ENCODE data around the gene FCN1.

FCN1 gene

DNA sequence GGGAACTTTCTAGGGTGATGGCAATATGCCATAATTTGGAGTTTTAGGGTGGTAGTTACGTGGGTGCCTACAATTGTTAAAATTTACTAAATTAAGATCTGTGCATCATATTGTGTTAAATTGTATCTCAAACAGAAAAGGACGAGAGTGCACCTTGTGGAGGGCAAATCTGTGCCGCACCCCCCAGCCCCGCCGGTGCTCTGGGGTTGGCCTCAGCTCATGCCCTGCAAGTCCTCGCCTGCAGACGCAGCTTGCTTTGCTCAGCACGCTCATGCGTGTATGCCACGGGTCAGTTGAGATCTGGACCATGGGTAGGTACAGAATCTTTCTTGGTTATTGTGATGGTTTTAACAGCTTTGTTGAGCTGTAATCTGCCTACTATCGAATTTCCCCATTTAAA, 33.7 kb upstream of the FCN1 start:
- no peak for DNase-seq (ENCODE audit: low spot score)

DNA sequence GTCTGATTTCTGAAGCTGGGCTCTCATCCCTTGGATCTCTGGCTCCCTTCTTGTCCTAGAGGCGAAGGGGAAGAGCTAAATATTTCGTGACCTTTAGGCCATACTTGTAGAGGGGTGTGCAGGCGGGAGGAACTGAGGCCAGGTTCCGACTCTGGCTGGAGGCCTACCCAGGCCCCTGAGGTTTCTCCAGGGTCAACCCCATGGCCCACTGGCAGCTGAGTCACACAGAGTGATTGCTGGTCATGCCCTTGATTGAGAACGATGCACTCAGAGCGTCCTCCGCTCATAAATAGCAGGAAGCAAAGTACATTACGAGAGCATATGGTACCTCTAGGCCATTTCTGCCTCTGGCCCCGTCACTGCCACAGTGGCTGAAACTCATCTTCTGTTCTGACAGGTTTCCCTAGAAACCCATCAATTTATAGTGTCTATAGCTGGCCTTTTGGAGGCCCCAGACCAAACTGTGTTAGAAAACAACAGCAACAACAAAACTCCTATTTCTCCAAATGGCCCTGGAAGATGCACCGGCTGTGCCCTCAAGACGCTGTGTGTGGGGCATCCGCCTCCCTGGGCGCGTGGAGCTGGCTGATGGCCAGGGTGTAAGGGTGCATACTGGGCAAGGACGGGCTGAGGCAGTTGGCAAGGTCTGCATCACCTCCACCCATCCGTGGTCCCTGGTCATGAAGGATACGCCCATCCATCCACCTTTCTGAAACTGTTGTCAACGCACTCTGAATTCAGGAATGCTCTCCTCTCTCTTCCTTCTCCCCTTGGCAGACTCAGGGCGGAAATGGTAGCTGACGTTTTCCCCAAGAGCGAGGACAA, 32.9 kb upstream of the FCN1 start:
- DNase-seq (ENCODE audit: low spot score): no peak
- TF ChIP-seq, protein P1, sequence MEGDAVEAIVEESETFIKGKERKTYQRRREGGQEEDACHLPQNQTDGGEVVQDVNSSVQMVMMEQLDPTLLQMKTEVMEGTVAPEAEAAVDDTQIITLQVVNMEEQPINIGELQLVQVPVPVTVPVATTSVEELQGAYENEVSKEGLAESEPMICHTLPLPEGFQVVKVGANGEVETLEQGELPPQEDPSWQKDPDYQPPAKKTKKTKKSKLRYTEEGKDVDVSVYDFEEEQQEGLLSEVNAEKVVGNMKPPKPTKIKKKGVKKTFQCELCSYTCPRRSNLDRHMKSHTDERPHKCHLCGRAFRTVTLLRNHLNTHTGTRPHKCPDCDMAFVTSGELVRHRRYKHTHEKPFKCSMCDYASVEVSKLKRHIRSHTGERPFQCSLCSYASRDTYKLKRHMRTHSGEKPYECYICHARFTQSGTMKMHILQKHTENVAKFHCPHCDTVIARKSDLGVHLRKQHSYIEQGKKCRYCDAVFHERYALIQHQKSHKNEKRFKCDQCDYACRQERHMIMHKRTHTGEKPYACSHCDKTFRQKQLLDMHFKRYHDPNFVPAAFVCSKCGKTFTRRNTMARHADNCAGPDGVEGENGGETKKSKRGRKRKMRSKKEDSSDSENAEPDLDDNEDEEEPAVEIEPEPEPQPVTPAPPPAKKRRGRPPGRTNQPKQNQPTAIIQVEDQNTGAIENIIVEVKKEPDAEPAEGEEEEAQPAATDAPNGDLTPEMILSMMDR (IDR thresholded peaks at IDR 0.05; ENCODE audit: extremely low read depth, missing control alignments): no peak

More for the DNA sequence above, 33.7 kb upstream of the FCN1 start:
- TF ChIP-seq, protein P1 (IDR thresholded peaks at IDR 0.05; ENCODE audit: extremely low read depth, missing control alignments): no peak

DNA sequence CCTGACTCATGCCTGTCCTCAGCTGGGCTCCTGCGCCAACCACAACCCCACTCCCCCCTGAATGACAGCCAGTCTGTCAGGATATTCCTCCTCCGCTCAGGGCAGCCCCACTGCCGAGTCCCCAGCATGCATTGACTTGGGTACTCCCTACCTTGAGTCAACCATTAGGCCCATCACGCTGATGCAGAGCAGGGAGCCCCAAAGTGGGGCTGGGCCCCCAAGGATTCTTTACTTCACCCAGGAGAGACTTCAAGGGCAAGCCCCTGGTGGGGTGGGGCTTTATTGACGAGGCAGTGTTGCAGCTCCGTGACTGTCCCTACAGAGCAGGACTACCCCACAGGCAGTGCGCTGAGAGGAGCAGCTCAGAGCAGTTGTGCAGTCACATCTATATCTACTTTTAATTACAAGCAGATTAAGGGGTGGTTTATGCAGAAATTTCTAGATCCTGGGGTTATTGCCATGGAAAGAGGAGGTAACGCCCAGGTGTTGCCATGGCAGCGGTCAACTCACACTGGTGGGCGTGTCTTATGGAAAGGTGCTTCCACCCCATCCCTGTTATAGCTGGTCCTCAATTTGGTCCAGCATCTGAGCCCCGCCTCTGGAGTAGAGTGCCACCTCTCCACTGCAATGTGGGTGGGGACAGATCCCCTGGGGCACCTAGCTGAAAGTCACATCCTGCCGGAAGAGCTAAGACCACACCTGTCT, 32.1 kb upstream of the FCN1 start:
- TF ChIP-seq, protein P1 (IDR thresholded peaks at IDR 0.05; ENCODE audit: extremely low read depth, missing control alignments): no peak
- DNase-seq (ENCODE audit: low spot score): no peak

DNA sequence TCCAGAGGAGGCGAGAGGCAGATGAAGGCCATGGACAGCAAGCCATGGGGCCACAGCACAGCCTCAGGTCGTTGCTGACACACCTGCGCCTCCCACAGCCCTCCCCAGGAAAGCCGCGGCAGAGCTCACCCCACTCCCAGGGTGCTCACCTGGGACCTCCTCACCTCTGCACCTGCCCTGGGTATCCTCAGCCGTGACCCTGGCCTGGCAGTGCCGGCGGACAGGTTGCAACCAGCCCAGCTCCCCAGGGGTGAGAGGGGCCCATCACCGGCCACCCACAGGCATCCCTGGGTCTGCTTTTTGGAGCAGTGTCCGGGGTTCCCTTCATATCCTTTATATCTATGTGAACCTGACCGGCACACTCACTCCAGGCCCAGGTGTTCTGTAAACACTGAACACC, 30.4 kb upstream of the FCN1 start:
- DNase-seq (ENCODE audit: low spot score): no peak
- TF ChIP-seq, protein P1 (IDR thresholded peaks at IDR 0.05; ENCODE audit: extremely low read depth, missing control alignments): no peak

DNA sequence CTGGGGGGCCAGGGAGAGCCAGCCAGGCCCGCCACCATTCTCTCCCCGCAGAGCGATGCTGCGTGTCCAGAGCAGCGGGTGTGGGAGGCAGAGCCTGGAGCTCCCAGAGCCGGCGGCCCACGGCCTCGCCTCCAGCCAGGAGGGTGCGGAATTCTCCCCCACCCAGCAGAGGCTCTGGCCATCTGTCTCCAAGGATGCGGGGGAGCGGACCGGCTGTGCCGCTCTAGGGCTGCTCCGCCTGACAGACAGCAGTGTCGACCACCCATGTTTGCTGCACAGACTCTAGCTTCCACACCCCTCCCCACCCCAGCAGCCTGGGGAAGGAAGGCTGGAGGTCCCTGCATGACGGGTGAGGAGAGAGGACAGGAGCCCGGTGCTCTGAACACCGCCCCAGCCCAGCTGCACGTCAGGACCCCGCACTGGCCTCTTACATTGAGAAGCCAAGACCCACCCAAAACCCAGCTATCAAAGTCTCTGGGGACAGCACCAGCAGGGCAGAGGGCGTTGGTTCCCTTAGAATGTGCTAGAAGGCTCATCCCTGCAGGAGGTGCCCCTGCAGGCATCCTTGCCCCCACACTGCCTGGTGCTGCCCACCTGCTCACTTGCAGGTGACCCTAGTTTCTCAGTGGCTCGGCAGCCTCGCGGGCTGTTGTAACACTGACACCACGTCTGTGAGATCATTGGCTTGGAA, 29.7 kb upstream of the FCN1 start:
- TF ChIP-seq, protein P1 (IDR thresholded peaks at IDR 0.05; ENCODE audit: extremely low read depth, missing control alignments): no peak
- DNase-seq (ENCODE audit: low spot score): no peak

DNA sequence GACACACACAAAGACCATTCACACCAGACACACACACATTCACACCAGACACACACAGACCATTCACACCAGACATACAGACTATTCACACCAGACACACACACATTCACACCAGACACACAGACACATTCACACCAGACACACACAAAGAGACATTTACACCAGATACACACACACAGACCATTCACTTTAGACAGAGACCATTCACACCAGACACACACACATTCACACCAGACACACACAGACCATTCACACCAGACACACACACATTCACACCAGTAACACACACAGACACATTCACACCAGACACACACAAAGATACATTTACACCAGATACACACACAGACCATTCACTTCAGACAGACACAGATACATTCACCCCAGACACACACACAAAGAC, 29.0 kb upstream of the FCN1 start:
- DNase-seq (ENCODE audit: low spot score): no peak
- TF ChIP-seq, protein P1 (IDR thresholded peaks at IDR 0.05; ENCODE audit: extremely low read depth, missing control alignments): no peak
